HEK293 (cell line): ENCODE measurements around the gene OSTC.
"Not testable (repeated sequence)": the region's sequence is repeated elsewhere in the genome, so short reads cannot be mapped to it uniquely, and the experiment has no call there.

ENCODE experiments used
- CTCF ChIA-PET: fragments of 350-600 bp; formaldehyde crosslinking; extraction: SDS; loops from one replicate; lab custom pipeline; 2021; ENCODE audit warnings: antibody characterized with exemption; lab: Yijun Ruan, JAX
- POLR2A ChIA-PET: fragments of 300-600 bp; formaldehyde crosslinking; extraction: SDS; loops from one replicate; lab custom pipeline; 2020; ENCODE audit warnings: antibody characterized with exemption, inconsistent platforms; lab: Yijun Ruan, JAX
- H3K27ac ChIP-seq: fragments of 200-500 bp; sonication (Bioruptor generic); 2 replicates; pipeline ENCODE4 v1.5.1; 2014; ENCODE audit warnings: low read depth, low read length, control low read depth, inconsistent platforms; ENCODE audit errors: extremely low read depth
- H3K36me3 ChIP-seq, 2 experiments: fragments of 200-500 bp in 1 of 2; sonication (Bioruptor generic) in 1 of 2; 1 replicate in 1 of 2; 2 replicates in 1 of 2; pipeline ENCODE4 v1.5.1; 2014 to 2017; ENCODE audit warnings: inconsistent platforms in 2 of 2, low read length in 2 of 2; ENCODE audit not compliant: control insufficient read depth in 2 of 2, insufficient read depth in 1 of 2
- H3K4me1 ChIP-seq: fragments of 200-500 bp; sonication (Bioruptor generic); 2 replicates; pipeline ENCODE4 v1.5.1; 2014; ENCODE audit warnings: mild to moderate bottlenecking, low read length, inconsistent platforms; ENCODE audit not compliant: control insufficient read depth, insufficient read depth
- H3K4me3 ChIP-seq: 2 replicates; pipeline ENCODE4 v1.5.1; 2011; ENCODE audit warnings: low read depth, mild to moderate bottlenecking, control low read depth, low read length, moderate library complexity
- H3K9me3 ChIP-seq: fragments of 200-500 bp; sonication (Bioruptor generic); 2 replicates; pipeline ENCODE4 v1.5.1; 2014; ENCODE audit warnings: low read depth, low read length, inconsistent platforms; ENCODE audit not compliant: control insufficient read depth, insufficient read depth
- FEZF1 ChIP-seq: fragments of 450-650 bp; formaldehyde crosslinking; IDR thresholded peaks from 2 replicates; pipeline ENCODE4 v1.5.1; 2016; ENCODE audit warnings: missing biosample characterization, missing genetic modification characterization
- HOXA7 ChIP-seq: sonication (generic); formaldehyde crosslinking; IDR thresholded peaks from 2 replicates; pipeline ENCODE4 v1.8.1; 2022; ENCODE audit warnings: missing genetic modification reagents, borderline replicate concordance
- KLF9 ChIP-seq: fragments of 450-650 bp; formaldehyde crosslinking; IDR thresholded peaks from 2 replicates; pipeline ENCODE4 v1.5.1; 2016; ENCODE audit warnings: missing biosample characterization, missing genetic modification characterization, low read depth
- MYNN ChIP-seq: fragments of 450-650 bp; formaldehyde crosslinking; IDR thresholded peaks from 2 replicates; pipeline ENCODE4 v1.5.1; 2016; ENCODE audit warnings: missing biosample characterization, missing genetic modification characterization, borderline replicate concordance
- OSR2 ChIP-seq: fragments of 450-650 bp; formaldehyde crosslinking; IDR thresholded peaks from 2 replicates; pipeline ENCODE4 v1.5.1; 2016; ENCODE audit warnings: missing biosample characterization, missing genetic modification characterization
- ZBTB7A ChIP-seq: fragments of 450-650 bp; formaldehyde crosslinking; IDR thresholded peaks from 2 replicates; pipeline ENCODE4 v1.5.1; 2016; ENCODE audit warnings: low read depth, missing biosample characterization, missing genetic modification characterization
- ZIC2 ChIP-seq: fragments of 450-650 bp; formaldehyde crosslinking; IDR thresholded peaks from 2 replicates; pipeline ENCODE4 v1.5.1; 2016; ENCODE audit warnings: missing biosample characterization, missing genetic modification characterization
- ZNF132 ChIP-seq: fragments of 450-650 bp; formaldehyde crosslinking; IDR thresholded peaks from 2 replicates; pipeline ENCODE4 v1.5.1; 2017; ENCODE audit warnings: missing biosample characterization, missing genetic modification characterization, borderline replicate concordance
- ZNF133 ChIP-seq: fragments of 450-650 bp; formaldehyde crosslinking; IDR thresholded peaks from 2 replicates; pipeline ENCODE4 v1.5.1; 2016; ENCODE audit warnings: missing biosample characterization, missing genetic modification characterization
- ZNF223 ChIP-seq: fragments of 450-650 bp; formaldehyde crosslinking; IDR thresholded peaks from 2 replicates; pipeline ENCODE4 v1.5.1; 2016; ENCODE audit warnings: missing biosample characterization, missing genetic modification characterization
- ZNF335 ChIP-seq: fragments of 450-650 bp; formaldehyde crosslinking; conservative IDR thresholded peaks from 2 replicates; pipeline ENCODE4 v1.5.1; 2016; ENCODE audit warnings: missing biosample characterization, missing genetic modification characterization
- ZNF391 ChIP-seq: fragments of 450-650 bp; formaldehyde crosslinking; IDR thresholded peaks from 2 replicates; pipeline ENCODE4 v1.5.1; 2016; ENCODE audit warnings: low read depth, missing biosample characterization, missing genetic modification characterization, borderline replicate concordance
- ZNF394 ChIP-seq: fragments of 450-650 bp; formaldehyde crosslinking; IDR thresholded peaks from 2 replicates; pipeline ENCODE4 v1.5.1; 2016; ENCODE audit warnings: missing biosample characterization, missing genetic modification characterization, mild to moderate bottlenecking, moderate library complexity, borderline replicate concordance
- ZNF48 ChIP-seq: fragments of 450-650 bp; formaldehyde crosslinking; IDR thresholded peaks from 2 replicates; pipeline ENCODE4 v1.5.1; 2016; ENCODE audit warnings: missing biosample characterization, missing genetic modification characterization
- ZNF544 ChIP-seq: fragments of 450-650 bp; formaldehyde crosslinking; IDR thresholded peaks from 2 replicates; pipeline ENCODE4 v1.5.0; 2017; ENCODE audit warnings: missing biosample characterization, missing genetic modification characterization
- ZNF549 ChIP-seq: fragments of 450-650 bp; IDR thresholded peaks from 2 replicates; pipeline ENCODE4 v1.5.1; 2018; ENCODE audit warnings: missing biosample characterization, missing genetic modification characterization, mild to moderate bottlenecking, inconsistent platforms, moderate library complexity
- ZNF560 ChIP-seq: fragments of 450-650 bp; formaldehyde crosslinking; IDR thresholded peaks from 2 replicates; pipeline ENCODE4 v1.5.1; 2017; ENCODE audit warnings: missing biosample characterization, missing genetic modification characterization, borderline replicate concordance
- ZNF624 ChIP-seq: fragments of 450-650 bp; formaldehyde crosslinking; IDR thresholded peaks from 2 replicates; pipeline ENCODE4 v1.5.1; 2017; ENCODE audit warnings: missing biosample characterization, missing genetic modification characterization
- ZNF654 ChIP-seq: fragments of 450-650 bp; formaldehyde crosslinking; IDR thresholded peaks from 2 replicates; pipeline ENCODE4 v1.5.1; 2016; ENCODE audit warnings: low read depth, missing biosample characterization, missing genetic modification characterization
- ZNF768 ChIP-seq: fragments of 450-650 bp; formaldehyde crosslinking; IDR thresholded peaks from 2 replicates; pipeline ENCODE4 v1.5.1; 2018; ENCODE audit warnings: missing biosample characterization, mild to moderate bottlenecking, missing genetic modification characterization
- ZSCAN16 ChIP-seq: fragments of 450-650 bp; formaldehyde crosslinking; IDR thresholded peaks from 2 replicates; pipeline ENCODE4 v1.5.1; 2016; ENCODE audit warnings: missing biosample characterization, missing genetic modification characterization
- ZXDB ChIP-seq: fragments of 450-650 bp; formaldehyde crosslinking; IDR thresholded peaks from 2 replicates; pipeline ENCODE4 v1.5.1; 2016; ENCODE audit warnings: missing biosample characterization, missing genetic modification characterization
- TF ChIP-seq, protein P1 (sequence below): fragments of 450-650 bp; formaldehyde crosslinking; IDR thresholded peaks from 2 replicates; pipeline ENCODE4 v1.5.1; 2016; ENCODE audit warnings: missing biosample characterization, missing genetic modification characterization
- TF ChIP-seq, protein P2 (sequence below): fragments of 450-650 bp; formaldehyde crosslinking; IDR thresholded peaks from 2 replicates; pipeline ENCODE4 v1.5.1; 2017; ENCODE audit warnings: missing biosample characterization, missing genetic modification characterization

OSTC gene

DNA sequence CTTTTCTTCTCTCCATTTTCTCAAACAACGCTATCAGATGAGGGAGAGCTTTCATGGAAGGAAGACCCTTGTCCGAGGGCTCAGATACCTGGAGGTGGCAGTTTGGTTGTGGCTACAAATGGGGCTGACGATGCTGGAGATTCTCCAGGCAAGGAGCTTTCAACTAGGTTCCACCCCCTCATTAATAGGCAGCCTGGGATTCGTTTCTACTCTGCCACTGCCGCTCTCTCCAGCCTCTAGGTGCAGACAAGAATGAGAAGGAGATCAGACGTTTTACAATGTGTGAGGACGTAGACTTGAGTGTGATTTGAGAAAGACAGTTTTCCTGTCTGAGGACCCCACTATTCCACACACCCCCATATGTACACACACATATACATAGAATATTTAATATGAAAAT, 59.3 kb downstream of the OSTC start:
- no peak overlapping the region for H3K27ac ChIP-seq
- H3K4me3 ChIP-seq = no peak overlapping the region
- H3K36me3 ChIP-seq = no peaks in the 10 kb centered on the region
- POLR2A ChIA-PET = no interaction called here
- no peak for TF ChIP-seq KLF9 (tag by site-specific recombination)
- TF ChIP-seq MYNN (tag by site-specific recombination) = no peak
- TF ChIP-seq ZNF132 = no peak
- no peak for TF ChIP-seq ZXDB (tag by site-specific recombination)
- no peak for TF ChIP-seq ZNF544
- no peak for TF ChIP-seq ZNF335 (tag by site-specific recombination)
- no peak for TF ChIP-seq ZNF394
- TF ChIP-seq ZNF654 = no peak
- TF ChIP-seq ZNF768 (tag by site-specific recombination) = no peak
- TF ChIP-seq ZNF560 (tag by site-specific recombination) = no peak
- no peak for TF ChIP-seq ZNF48 (tag by site-specific recombination)
- H3K9me3 ChIP-seq = no peaks in the 10 kb centered on the region
- CTCF ChIA-PET = no interaction called here
- 0 out of 2 replicates have a peak, but pooled peaks cover under 1% of the 10 kb centered on the region for H3K4me1 ChIP-seq

- POLR2A ChIA-PET, H3K4me1 ChIP-seq, H3K4me3 ChIP-seq, H3K27ac ChIP-seq, H3K36me3 ChIP-seq, H3K9me3 ChIP-seq, CTCF ChIA-PET: not testable (repeated sequence)
These were observed 60.2 kb downstream of the OSTC start for GRCh38 chr4:108710578-108710977.

GRCh38 chr4:108714880-108715279, 64.5 kb downstream of the OSTC start:
- no peaks in the 10 kb centered on the region for H3K9me3 ChIP-seq
- 0 out of 2 replicates have a peak, but pooled peaks cover 4% of the 10 kb centered on the region for H3K4me1 ChIP-seq
- peak; percentile 91 for TF ChIP-seq ZSCAN16 (tag by site-specific recombination)
- TF ChIP-seq, protein P1, sequence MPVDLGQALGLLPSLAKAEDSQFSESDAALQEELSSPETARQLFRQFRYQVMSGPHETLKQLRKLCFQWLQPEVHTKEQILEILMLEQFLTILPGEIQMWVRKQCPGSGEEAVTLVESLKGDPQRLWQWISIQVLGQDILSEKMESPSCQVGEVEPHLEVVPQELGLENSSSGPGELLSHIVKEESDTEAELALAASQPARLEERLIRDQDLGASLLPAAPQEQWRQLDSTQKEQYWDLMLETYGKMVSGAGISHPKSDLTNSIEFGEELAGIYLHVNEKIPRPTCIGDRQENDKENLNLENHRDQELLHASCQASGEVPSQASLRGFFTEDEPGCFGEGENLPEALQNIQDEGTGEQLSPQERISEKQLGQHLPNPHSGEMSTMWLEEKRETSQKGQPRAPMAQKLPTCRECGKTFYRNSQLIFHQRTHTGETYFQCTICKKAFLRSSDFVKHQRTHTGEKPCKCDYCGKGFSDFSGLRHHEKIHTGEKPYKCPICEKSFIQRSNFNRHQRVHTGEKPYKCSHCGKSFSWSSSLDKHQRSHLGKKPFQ = no peak
- TF ChIP-seq, protein P2, sequence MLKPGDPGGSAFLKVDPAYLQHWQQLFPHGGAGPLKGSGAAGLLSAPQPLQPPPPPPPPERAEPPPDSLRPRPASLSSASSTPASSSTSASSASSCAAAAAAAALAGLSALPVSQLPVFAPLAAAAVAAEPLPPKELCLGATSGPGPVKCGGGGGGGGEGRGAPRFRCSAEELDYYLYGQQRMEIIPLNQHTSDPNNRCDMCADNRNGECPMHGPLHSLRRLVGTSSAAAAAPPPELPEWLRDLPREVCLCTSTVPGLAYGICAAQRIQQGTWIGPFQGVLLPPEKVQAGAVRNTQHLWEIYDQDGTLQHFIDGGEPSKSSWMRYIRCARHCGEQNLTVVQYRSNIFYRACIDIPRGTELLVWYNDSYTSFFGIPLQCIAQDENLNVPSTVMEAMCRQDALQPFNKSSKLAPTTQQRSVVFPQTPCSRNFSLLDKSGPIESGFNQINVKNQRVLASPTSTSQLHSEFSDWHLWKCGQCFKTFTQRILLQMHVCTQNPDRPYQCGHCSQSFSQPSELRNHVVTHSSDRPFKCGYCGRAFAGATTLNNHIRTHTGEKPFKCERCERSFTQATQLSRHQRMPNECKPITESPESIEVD = peak; percentile 54
- no peak overlapping the region for H3K27ac ChIP-seq
- ChIA-PET POLR2A (no interaction called here), CTCF (no interaction called here)
- H3K4me3 ChIP-seq = no peak overlapping the region
- H3K36me3 ChIP-seq = no peaks in the 10 kb centered on the region

GRCh38 chr4:108716340-108716739, 65.9 kb downstream of the OSTC start:
- CTCF ChIA-PET = no interaction called here
- Histone ChIP-seq H3K4me3 (no peak overlapping the region), H3K4me1 (0 out of 2 replicates have a peak, but pooled peaks cover 4% of the 10 kb centered on the region), H3K27ac (no peak overlapping the region), H3K36me3 (no peaks in the 10 kb centered on the region), H3K9me3 (no peaks in the 10 kb centered on the region)
- no peak for TF ChIP-seq ZNF133 (tag by site-specific recombination)
- no peak for TF ChIP-seq ZIC2
- no peak for TF ChIP-seq ZBTB7A (tag by site-specific recombination)
- TF ChIP-seq ZNF624 = no peak
- TF ChIP-seq FEZF1 (tag by site-specific recombination) = no peak
- TF ChIP-seq ZNF223 (tag by site-specific recombination) = no peak
- TF ChIP-seq OSR2 (tag by site-specific recombination) = no peak
- TF ChIP-seq ZNF549 (tag by site-specific recombination) = no peak
- TF ChIP-seq ZNF132 = no peak
- no peak for TF ChIP-seq ZNF391 (tag by site-specific recombination)
- no peak for TF ChIP-seq HOXA7 (CRISPR knock-in tag)
- POLR2A ChIA-PET = no interaction called here
